C4-2B (cell line): Measurements from ENCODE around the gene GALNT4.

Experiments used
- CTCF ChIP-seq: fragments of 450-650 bp; conservative IDR thresholded peaks from 2 replicates; pipeline ENCODE4 v1.5.1; 2017; ENCODE audit warnings: mild to moderate bottlenecking
- ZFX ChIP-seq: fragments of 450-650 bp; IDR thresholded peaks from 2 replicates; pipeline ENCODE4 v1.6.1; 2017

DNA sequence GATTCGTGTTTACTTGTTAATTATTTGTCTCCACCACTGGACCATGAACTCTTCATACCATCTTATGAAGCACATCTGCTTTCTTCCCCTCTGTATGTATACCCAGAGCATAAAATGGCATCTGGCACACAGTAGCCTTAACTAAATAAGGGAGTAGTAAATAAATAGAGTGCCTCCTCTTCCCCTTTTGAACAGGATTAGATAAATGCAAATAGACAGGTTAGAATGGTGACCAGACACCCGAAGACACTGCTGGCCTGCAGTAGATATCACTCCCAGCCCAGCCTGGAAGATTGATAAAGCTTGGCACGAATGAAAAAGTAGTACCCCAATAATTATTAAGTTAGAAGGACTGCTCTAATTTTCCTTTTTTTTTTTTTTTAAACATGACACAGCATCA lies 6.9 kb downstream of the GALNT4 start:
- TF ChIP-seq CTCF, result no peak
- TF ChIP-seq ZFX, result no peak
